Thymus (tissue), 11 donors: ENCODE measurements around the gene CA9. TPM values are rescaled to one million over a fixed set of nuclear protein-coding genes. Genes with fewer than 3 reads are reported as not detected.

Experiments used
- DNase-seq, 9 donors: peaks; one replicate each; pipeline ENCODE4 v3.0.0-alpha.2; 2013; ENCODE audit warnings: low spot score in 9 of 9, low read depth in 6 of 9, missing footprints in 1 of 9
- H3K27ac ChIP-seq, 2 donors: one replicate each; pipeline ENCODE4 v1.5.1; 2013; ENCODE audit warnings: control low read depth in 1 of 2, low read depth in 1 of 2, low read length in 1 of 2, mild to moderate bottlenecking in 1 of 2, moderate library complexity in 1 of 2
- H3K27me3 ChIP-seq, 2 donors: one replicate each; pipeline ENCODE4 v1.5.1; 2013; ENCODE audit warnings: low read length in 1 of 2; ENCODE audit not compliant: control insufficient read depth in 2 of 2, insufficient read depth in 1 of 2
- H3K36me3 ChIP-seq, 2 donors: one replicate each; pipeline ENCODE4 v1.5.1; 2013; ENCODE audit warnings: low read length in 1 of 2, mild to moderate bottlenecking in 1 of 2, moderate library complexity in 1 of 2; ENCODE audit not compliant: control insufficient read depth in 2 of 2, insufficient read depth in 2 of 2
- H3K4me1 ChIP-seq, 2 donors: one replicate each; pipeline ENCODE4 v1.5.1; 2013; ENCODE audit warnings: low read length in 2 of 2; ENCODE audit not compliant: control insufficient read depth in 2 of 2, insufficient read depth in 2 of 2
- H3K4me3 ChIP-seq, 2 donors: one replicate each; pipeline ENCODE4 v1.5.1; 2013; ENCODE audit warnings: low read length in 2 of 2, control low read depth in 1 of 2, mild to moderate bottlenecking in 1 of 2
- H3K9me3 ChIP-seq, 2 donors: one replicate each; pipeline ENCODE4 v1.5.1; 2013; ENCODE audit warnings: low read length in 1 of 2, mild to moderate bottlenecking in 1 of 2; ENCODE audit not compliant: control insufficient read depth in 2 of 2, insufficient read depth in 1 of 2
- WGBS: extraction: QIAGEN DNeasy Blood & Tissue Kit; methylation state at CpG from one replicate; pipeline ENCODE4 v1.1.7; 2013; 5-methylcytosine and 5-hydroxymethylcytosine counted together
- polyA plus RNA-seq: library from polyadenylated mRNA; stranded (reverse); fragments of 200-250 nt; gene quantifications from one replicate; pipeline ENCODE4 v1.2.3, GENCODE V29; 2013
- total RNA-seq: library from RNA; stranded (reverse); fragments of 120-200 nt; gene quantifications from one replicate; pipeline ENCODE4 v1.2.4, GENCODE V29; 2013
- donor health status: healthy.

CA9 gene
- total and polyA plus RNA-seq, 2 donors: 0.50 to 1.0 TPM

DNA sequence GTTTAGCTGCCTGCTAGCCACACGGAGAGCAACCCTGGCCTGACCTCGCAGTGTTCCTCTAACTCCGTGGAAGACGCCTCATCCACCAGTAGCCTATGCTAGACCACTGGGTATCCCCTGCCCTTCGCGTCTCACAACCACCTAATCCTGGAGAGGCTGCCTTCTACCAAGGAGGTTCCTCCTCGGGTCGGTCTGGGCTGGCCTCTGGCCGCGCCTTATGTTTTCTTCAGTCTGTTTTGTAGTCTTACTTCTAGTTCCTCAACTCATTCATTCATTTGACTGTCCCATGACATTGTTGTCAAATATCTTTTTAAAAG is 17.6 kb downstream of the CA9 start:
- Histone ChIP-seq H3K27me3 (peaks cover 0 to 29% of the 10 kb centered on the region in 2 donors), H3K27ac (peak overlapping the region in 1 of 2 donors; percentile 49), H3K4me3 (peak overlapping the region; percentile 77 to 79), H3K9me3 (no peaks in the 10 kb centered on the region), H3K4me1 (peaks cover 2 to 49% of the 10 kb centered on the region in 2 donors), H3K36me3 (peaks cover 4 to 8% of the 10 kb centered on the region in 2 donors)
- WGBS: 45% methylated on average over 10 of the region's 10 CpGs
- no peak for DNase-seq

DNA sequence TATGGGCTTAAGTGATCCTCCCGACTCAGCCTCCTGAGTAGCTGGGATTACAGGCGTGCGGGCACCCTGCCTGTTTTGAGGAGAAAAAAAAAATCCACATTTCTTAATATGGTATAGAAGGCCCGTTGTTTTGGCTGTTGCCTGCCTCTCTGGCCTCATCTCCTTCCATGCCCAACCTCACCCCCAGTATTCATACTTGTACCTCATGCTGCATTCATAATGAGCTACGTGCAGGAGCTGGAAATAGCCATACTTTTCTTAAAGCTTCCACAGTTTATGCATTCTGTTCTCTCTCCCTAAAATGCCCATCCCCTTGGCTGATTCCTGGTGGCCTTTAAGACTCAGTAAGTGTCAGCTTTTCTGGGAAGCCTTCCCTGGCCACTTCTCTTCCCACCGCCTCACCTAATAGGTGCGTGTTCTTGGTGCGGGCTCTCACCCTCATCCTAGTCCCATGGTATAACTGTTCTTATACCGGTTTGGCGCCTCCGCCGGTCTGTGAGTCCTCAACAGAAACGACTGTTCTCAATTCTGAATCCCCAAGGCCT is 18.1 kb downstream of the CA9 start:
- DNase-seq: no peak
- Histone ChIP-seq H3K4me3 (no peak overlapping the region), H3K27me3 (peaks cover 0 to 29% of the 10 kb centered on the region in 2 donors), H3K36me3 (peaks cover 7 to 13% of the 10 kb centered on the region in 2 donors), H3K4me1 (peaks cover 2 to 44% of the 10 kb centered on the region in 2 donors), H3K27ac (no peak overlapping the region), H3K9me3 (no peaks in the 10 kb centered on the region)
- 95% methylated on average over 13 of the region's 13 CpGs for WGBS

DNA sequence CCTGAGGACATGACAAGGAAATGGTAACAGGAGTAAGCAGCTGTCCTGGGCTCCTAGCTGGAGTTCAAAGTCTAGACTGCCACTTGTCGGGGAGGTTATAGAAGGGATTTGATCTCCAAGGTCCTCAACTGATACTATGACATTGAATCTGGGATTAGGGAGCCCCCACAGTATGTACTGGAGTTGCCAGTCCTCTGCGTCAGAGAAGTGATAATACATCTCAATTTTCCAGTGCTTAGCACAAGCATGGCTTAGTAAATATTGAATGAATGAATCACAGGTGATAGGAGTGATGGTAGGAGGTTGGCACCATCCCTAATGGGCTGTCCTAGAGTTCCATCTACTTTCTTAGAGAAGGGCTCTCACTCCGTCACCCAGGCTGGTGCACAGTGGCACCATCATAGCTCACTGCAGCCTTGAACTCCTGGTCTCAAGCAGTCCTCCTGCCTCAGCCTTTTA is 22.2 kb downstream of the CA9 start:
- Histone ChIP-seq H3K4me3 (no peak overlapping the region), H3K27me3 (peaks cover 0 to 5% of the 10 kb centered on the region in 2 donors), H3K4me1 (peaks cover 2 to 7% of the 10 kb centered on the region in 2 donors), H3K36me3 (peaks cover 45 to 55% of the 10 kb centered on the region in 2 donors), H3K27ac (no peak overlapping the region), H3K9me3 (no peaks in the 10 kb centered on the region)
- WGBS: 98% methylated on average over 3 of the region's 3 CpGs
- no peak for DNase-seq

GRCh38 chr9:35696520-35697215 is 22.9 kb downstream of the CA9 start:
- Histone ChIP-seq H3K4me1 (no peaks in the 10 kb centered on the region), H3K27ac (peak overlapping the region in 1 of 2 donors; percentile 21), H3K36me3 (peaks cover 52 to 62% of the 10 kb centered on the region in 2 donors), H3K9me3 (no peaks in the 10 kb centered on the region), H3K4me3 (no peak overlapping the region), H3K27me3 (no peaks in the 10 kb centered on the region)
- DNase-seq: peak in 5 of 9 donors; percentile 27 to 61 (median 48)
- WGBS: 61% methylated on average over 9 of the region's 9 CpGs

GRCh38 chr9:35697486-35697885 is 23.8 kb downstream of the CA9 start:
- no peaks in the 10 kb centered on the region for H3K9me3 ChIP-seq
- 98% methylated on average over 14 of the region's 14 CpGs for WGBS
- no peaks in the 10 kb centered on the region for H3K27me3 ChIP-seq
- H3K4me1 ChIP-seq: no peaks in the 10 kb centered on the region
- H3K4me3 ChIP-seq: no peak overlapping the region
- peaks cover 58 to 69% of the 10 kb centered on the region in 2 donors for H3K36me3 ChIP-seq
- no peak for DNase-seq
- H3K27ac ChIP-seq: no peak overlapping the region

DNA sequence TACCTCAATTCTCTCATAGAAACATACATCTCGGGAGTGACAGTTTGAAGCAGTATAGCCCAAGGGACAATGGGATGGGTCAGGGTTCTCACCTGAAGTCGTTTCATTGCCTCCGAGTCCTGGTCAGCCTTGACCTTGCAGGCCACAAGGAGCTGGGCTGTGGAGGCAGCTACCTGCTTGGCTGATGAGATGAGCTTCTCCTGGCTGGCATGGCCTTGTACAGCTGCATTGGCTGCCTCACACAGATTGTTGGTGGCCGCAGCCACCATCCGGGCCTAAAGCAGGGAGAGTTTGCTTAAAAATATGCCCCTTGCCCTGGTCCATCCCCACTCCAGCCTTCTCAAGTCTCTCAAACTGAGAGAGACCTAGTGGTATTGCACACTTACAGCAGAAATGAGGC is 24.5 kb downstream of the CA9 start:
- no peaks in the 10 kb centered on the region for H3K27me3 ChIP-seq
- 98% methylated on average over 5 of the region's 5 CpGs for WGBS
- peaks cover 65 to 77% of the 10 kb centered on the region in 2 donors for H3K36me3 ChIP-seq
- H3K27ac ChIP-seq: no peak overlapping the region
- H3K9me3 ChIP-seq: no peaks in the 10 kb centered on the region
- H3K4me3 ChIP-seq: no peak overlapping the region
- no peaks in the 10 kb centered on the region for H3K4me1 ChIP-seq
- DNase-seq: no peak

DNA sequence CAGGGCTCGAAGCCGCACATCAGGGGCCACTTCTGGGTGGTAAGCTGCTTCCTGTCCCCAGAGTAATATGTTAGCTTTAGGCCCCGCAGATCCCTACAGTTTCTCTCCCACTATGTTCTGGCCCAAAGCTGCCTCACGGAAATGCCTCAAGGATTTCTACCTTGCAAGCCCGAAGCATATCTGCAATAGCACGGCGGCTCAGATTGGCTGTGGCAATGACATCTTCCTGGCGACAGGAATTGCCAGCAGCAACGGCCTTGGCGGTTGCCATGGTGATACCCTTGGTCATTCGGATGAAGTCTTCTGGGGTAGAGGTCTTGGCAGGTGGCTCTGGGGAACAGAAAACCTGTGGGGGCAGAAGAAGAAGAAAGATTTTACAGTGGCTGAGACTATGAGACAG is 26.3 kb downstream of the CA9 start:
- DNase-seq: no peak
- no peak overlapping the region for H3K27ac ChIP-seq
- peaks cover 83 to 95% of the 10 kb centered on the region in 2 donors for H3K36me3 ChIP-seq
- H3K4me1 ChIP-seq: no peaks in the 10 kb centered on the region
- no peak overlapping the region for H3K4me3 ChIP-seq
- no peaks in the 10 kb centered on the region for H3K9me3 ChIP-seq
- WGBS: 97% methylated on average over 11 of the region's 11 CpGs
- H3K27me3 ChIP-seq: no peaks in the 10 kb centered on the region

DNA sequence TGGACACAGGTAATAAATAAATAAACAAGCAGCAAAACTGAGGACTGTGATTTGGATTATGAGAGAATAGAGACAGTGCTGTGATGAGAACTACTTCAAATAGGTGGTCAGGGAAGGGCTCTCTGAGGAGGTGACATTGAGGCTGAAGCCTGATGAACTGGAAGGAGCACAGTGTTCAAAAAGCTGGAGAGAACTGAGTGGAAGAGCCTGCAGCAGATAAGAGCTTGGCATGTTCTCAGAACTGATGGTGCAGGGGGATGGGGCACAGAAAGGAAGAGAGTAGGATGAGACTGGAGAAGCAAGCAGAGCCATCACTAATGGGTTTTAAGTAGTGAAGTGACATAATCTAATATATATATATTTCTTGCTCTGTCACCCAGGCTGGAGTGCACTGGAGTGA is 27.2 kb downstream of the CA9 start:
- Histone ChIP-seq H3K4me3 (no peak overlapping the region), H3K27ac (no peak overlapping the region), H3K4me1 (no peaks in the 10 kb centered on the region)

DNA sequence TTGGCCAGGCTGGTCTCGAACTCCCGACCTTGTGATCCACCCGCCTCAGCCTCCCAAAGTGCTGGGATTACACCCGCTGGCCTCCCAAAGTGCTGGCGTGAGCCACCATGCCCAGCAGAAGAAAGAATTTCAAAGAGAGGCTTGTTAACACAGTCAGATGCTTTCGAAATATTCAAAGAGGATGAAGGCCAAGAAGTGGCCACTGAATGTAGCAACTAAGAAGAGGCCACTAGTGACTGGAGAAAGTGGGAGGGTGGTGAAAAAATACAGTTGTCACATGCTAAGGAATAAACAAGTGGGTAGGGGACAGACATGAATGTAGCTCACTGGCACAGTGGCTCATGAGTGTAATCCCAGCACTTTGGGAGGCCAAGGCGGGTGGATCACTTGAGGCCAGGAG is 29.0 kb downstream of the CA9 start:
- Histone ChIP-seq H3K4me1 (no peaks in the 10 kb centered on the region), H3K36me3 (peaks cover 94 to 99% of the 10 kb centered on the region in 2 donors), H3K27ac (no peak overlapping the region), H3K9me3 (no peaks in the 10 kb centered on the region), H3K27me3 (no peaks in the 10 kb centered on the region), H3K4me3 (no peak overlapping the region)
- 96% methylated on average over 7 of the region's 7 CpGs for WGBS
- DNase-seq: no peak

More for the DNA sequence above, 27.2 kb downstream of the CA9 start:
- DNase-seq: no peak
- Histone ChIP-seq H3K36me3 (peaks cover 92 to 99% of the 10 kb centered on the region in 2 donors), H3K27me3 (no peaks in the 10 kb centered on the region), H3K9me3 (no peaks in the 10 kb centered on the region)
